ENCODE measurements around the gene TUT1.
A peak's percentile ranks its signal among the peaks of the same experiment; 100 is the strongest.
"Not testable (repeated sequence)": the region's sequence is repeated elsewhere in the genome, so short reads cannot be mapped to it uniquely, and the experiment has no call there.

The TUT1 gene, protein sequence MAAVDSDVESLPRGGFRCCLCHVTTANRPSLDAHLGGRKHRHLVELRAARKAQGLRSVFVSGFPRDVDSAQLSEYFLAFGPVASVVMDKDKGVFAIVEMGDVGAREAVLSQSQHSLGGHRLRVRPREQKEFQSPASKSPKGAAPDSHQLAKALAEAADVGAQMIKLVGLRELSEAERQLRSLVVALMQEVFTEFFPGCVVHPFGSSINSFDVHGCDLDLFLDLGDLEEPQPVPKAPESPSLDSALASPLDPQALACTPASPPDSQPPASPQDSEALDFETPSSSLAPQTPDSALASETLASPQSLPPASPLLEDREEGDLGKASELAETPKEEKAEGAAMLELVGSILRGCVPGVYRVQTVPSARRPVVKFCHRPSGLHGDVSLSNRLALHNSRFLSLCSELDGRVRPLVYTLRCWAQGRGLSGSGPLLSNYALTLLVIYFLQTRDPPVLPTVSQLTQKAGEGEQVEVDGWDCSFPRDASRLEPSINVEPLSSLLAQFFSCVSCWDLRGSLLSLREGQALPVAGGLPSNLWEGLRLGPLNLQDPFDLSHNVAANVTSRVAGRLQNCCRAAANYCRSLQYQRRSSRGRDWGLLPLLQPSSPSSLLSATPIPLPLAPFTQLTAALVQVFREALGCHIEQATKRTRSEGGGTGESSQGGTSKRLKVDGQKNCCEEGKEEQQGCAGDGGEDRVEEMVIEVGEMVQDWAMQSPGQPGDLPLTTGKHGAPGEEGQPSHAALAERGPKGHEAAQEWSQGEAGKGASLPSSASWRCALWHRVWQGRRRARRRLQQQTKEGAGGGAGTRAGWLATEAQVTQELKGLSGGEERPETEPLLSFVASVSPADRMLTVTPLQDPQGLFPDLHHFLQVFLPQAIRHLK

DNA sequence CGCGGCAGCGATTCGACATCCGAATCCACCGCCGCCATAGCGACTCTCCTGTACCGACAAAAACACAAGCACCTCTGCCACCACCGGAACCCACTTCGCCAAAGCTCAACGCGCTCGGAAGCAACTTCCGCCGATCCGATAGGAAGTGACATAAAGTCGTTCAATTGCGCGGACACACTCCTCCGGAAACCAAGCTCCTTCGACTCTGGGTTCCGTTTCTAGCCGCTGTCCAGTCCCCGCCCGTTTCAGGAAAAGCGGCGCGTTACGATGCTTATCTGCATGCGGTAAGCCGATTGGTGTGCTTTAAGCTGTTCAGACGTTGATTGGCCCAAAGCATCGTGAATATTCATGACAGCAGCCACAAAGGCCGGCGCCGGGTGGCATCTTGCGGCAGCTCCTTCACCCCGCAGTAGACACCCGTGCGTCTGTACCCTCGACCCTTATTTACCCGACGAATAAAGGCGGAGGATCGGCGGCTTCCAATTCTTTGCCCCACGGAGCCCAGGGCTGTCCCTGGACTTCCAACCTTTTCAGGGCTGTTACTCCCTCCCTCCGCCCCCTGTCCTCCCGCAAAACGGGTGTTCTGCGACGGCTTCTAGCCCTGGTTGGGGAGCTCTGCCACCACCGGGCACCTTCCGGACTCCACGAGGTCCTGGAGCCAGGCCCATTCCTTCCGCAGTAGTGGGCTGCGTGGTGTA is at the start of gene TUT1:
Gene TUT1 (minus strand): TSS at position 76 of the 698 bp plus-strand sequence. CDS start 38 bp downstream, at position 38.
- DNase-seq: peak; percentile 95

DNA sequence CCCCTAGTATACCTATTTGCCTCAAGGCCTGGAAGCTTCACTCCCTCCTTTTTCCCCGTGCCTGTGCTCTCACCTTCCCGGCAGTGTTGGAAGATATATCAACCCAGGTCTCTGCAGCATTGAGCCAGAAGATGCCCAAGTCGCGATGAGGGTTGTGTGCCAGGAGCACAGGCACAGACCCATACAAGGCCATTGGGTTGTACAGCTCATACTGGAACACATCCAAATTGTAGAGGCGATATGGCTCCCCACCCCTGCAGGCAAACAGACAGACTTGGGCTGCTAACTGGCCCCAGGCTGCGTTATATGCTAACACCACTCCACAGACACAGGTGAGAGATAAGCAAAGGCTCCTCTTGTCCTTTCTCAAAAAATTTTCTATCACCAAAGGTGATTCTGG is 41.2 kb upstream of the TUT1 start:
- DNase-seq: no peak

DNA sequence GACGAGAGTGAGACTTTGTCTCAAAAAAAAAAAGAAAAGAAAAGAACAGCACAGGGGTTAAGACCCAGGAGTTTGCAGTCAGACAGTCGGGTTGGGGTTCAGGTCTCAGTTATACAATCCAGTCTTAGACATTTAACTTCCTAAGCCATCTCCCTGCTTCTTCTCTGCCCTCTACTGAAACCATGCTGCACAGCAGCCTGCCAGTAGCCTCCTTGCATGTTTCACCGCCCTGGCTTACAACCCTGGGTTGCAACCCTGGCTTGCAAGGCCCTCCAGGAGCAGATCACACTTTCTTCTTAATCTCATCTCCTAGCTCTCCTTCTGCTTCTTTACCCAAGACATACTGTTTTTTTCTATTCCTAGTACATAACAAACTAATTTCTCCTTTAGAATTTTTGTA is 36.4 kb upstream of the TUT1 start:
- DNase-seq: no peak

DNA sequence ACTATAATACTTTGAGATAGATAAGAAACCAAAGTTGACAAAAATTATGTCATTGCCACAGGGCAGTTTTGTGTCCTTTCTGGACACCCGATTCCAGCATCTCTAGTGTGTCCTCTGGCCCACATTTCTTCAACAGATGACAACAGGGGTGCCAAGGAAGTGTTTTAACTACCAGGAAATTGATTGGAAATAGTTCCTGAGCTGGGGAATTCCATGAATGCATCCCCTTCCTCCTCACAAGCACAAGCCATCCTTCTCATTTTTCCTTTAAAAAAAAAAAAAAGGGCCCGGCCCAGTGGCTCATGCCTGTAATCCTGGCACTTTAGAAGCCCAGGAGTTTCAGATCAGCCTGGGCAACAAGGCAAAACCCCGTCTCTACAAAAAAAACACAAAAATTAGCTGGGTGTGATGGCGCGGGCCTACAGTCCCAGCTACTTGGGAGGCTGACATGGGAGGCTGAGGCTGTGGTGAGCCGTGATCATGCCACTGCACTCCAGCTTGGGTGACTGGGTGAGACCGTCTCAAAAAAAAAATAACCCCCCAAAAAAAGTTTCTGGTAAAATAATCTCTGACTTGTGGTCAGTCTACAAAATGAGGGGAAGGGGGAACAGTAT is 31.3 kb upstream of the TUT1 start:
- DNase-seq: no peak

DNA sequence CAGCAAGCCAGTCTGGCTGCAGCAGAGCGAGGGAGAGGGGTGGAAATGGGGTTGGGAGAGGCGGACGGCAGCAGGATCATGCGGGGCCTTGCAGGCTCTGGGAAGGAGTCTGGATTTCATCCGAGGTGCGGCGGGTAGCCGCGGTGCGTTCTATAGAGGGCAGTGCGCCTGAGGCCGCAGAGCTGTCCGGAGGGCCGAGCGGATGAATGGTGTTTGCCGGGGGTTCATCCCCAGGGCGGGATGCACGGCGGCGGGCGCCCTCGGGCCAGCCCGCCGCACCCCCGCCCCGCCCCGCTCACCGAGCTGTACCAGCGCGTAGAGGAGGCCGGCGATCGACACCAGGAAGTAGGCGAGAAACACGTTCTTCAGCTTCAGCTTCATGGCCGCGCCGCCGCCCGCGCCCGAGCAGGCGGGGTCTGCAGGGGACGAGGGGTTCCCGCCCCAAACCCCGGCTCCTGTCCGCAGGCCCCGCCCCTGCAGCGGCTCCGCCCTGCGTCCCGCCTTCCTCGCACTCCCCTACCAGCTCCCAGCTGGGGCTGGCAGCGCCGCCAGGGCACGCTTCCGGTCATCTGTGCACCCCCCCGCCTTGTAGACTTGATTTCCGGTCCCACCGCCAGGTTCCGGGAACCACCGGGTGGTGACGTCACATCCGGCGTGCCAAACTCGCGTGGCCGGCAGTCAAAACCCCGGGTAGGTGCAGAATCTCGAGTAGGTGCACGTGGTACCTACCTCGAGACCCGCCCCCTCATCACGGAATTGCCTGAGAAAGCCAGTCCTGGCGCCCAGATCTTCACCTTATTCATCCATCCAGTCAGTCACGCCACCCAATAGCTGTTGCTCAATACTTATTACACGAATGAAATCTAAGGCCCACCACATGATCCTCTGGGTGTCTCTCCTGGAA is 30.5 kb upstream of the TUT1 start, which contains the start of gene B3GAT3:
Gene B3GAT3 (minus strand): TSS at position 420 of the 904 bp plus-strand sequence. CDS start 39 bp downstream, at position 381.
- DNase-seq: peak; percentile 96

DNA sequence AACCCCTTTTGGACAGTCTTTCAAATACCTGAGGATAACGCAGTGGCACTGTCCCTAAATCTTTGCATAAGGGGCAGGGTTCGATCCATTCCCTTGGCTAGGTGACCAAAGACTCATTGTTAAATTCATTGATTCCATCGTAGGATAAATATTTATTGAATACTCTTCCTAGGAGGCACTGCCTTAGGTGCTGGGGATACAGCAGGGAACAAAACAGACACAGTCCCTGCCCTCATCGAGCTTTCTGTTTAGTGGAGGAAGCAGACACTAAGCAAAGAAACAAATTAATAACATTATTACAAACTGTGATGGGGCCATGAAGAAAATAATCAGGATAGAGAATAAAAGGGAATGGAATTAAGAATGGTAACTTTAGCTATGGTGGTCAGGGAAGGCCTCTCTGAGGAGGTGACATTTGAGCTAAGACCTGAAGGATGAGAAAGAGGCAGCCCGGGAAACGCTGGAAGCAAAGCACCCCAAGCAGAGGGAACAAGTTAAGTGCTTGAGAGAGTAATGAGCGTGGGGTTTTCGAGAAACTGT is 29.8 kb upstream of the TUT1 start:
- DNase-seq: no peak

DNA sequence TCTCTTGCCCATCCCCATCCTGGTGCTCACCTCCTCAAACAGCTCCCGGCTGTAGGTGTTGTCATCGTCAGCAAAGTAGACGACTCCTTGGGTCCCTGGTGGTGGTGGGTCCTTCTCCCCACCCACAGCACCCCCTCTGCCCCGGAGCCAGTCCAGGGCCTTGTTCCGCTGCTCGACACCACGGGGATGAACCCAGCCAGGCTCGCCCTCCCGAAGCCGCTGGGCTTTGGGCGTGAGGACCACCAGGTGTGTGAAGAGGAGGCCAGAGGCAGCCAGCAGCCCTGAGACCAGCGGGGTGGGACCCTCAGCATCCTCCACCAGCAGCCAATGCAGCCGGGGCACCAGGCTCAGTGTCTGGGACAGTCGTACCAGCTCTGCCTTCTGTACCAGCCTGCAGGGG is 25.6 kb upstream of the TUT1 start:
- not testable (repeated sequence) for DNase-seq

DNA sequence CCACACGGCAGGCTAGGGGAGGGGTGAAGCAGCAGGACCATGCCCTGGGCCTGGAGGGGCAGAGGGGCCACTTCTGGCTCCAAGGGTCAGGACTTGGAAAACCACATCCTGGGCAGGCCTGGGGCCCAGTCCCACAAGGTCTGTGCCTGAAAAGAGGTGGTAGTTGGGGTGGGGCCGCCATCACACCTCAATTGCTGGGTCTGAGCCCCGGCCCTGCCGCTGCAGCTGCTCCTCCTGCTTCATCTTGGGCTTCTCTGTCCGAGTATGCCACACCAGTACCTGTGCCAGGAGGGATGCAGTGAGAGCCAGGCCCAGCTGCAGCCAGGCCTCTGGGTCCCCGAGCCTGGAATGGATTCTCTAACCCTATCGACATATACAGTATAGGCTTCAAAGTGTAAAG is 24.2 kb upstream of the TUT1 start:
- no peak for DNase-seq

DNA sequence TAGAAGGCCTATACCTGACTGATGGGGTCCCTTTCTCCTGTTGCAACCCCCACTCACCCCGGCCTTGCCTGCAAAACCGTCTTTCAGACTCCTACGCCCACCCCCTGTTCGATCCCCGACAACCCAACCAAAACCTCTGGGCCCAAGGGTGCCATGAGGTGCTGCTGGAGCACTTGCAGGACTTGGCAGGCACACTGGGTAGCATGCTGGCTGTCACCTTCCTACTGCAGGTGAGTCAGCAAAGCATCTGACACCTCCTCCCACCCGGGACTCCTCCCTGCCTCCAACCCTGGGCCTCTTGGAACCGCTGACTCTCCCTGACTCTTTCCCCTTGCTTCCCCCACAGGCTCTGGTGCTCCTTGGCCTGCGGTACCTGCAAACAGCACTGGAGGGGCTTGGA is 23.0 kb upstream of the TUT1 start:
- DNase-seq: no peak

DNA sequence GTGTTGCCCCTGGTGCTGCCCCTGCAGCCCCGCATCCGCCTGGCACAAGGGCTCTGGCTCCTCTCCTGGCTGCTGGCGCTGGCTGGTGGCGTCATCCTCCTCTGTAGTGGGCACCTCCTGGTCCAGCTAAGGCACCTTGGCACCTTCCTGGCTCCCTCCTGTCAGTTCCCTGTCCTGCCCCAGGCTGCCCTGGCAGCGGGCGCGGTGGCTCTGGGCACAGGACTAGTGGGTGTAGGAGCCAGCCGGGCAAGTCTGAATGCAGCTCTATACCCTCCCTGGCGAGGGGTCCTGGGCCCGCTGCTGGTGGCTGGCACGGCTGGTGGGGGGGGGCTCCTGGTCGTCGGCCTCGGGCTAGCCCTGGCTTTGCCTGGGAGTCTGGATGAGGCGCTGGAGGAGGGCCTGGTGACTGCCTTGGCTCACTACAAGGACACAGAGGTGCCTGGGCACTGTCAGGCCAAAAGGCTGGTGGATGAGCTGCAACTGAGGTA is 22.0 kb upstream of the TUT1 start:
- no peak for DNase-seq

DNA sequence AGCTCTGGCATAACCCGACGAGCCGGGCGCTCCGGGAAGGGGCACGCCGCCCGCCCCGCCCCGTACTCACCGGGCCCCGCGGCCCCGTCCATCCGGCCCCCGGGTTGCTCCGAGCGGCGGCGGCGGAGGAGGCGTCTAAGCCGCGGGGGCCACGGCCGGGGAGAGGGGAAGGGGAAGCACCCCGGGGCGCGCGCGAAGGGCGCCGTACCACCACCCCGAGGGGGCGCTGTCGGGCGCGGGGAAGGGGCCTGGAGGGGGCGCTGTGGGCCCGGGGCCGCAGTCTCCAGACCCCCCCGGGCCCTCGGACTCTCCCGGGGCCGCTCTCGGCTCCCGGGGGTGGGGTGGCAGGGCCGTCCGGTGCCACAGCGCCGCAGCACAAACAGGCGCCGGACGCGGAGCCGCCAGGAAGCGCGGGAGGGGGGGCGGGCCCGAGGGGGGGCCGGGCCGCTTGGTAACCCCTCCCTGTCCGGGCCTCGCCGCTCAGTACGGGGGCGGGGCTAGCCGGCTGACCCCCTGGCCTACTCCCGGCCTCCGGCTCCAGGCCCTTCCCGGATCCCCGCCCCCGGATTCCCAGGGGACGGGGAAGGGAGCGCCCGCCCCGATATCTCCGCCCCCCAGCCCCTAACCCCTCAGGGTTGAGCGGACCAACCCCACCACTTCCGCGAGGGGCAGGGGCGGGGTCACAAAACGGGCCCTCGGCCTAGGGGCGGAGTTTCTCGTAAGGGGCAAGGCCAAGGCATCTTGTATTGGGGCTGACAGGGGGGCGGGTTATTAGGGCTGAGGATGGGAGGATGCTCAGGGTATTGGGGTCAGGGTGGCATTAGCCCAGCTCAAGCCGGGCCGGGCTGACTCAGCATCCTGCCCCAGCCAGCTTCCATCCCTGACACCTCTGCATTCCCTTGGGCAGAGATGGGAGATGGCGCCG is 21.3 kb upstream of the TUT1 start, which contains the start of the genes EML3 and ROM1:
Gene EML3 (minus strand): TSS at position 410 of the 925 bp plus-strand sequence. CDS start 318 bp downstream, at position 92.
Gene ROM1 (plus strand): TSS at position 892 of the 925 bp plus-strand sequence. CDS start 25 bp downstream, at position 917.
- DNase-seq: peak; percentile 83

DNA sequence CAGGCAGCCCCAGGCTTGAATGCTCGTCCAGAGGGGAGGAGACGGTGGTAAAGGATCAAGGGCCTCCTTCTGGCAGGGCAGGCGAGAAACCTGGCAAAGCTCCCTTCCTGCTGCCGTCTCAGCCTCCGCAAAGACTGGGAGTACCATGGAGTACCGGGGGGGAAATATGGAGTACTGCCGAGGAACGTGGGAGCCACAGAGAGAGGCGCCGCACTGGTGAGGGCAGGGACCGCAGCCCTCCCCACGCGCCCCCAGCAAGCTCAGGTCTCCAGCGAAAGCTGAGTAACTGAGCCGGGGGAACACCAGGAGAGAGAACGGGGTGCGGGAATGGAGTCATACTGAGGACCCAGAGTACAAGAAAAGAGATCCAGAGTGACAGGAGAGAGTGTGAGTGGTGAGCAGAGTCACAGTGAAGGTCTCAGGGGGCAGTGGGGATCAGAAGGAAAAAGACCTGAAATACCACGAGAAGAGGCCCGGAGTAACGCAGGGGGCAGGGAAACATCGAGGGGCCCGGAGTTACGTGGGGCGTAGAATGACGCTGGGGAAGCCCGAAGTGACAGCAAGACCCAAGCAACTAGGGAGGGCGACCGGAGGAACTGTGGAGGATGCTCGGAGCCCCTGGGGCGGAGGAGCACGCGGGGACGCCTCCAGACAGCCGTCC is 20.5 kb upstream of the TUT1 start:
- peak; percentile 23 for DNase-seq

DNA sequence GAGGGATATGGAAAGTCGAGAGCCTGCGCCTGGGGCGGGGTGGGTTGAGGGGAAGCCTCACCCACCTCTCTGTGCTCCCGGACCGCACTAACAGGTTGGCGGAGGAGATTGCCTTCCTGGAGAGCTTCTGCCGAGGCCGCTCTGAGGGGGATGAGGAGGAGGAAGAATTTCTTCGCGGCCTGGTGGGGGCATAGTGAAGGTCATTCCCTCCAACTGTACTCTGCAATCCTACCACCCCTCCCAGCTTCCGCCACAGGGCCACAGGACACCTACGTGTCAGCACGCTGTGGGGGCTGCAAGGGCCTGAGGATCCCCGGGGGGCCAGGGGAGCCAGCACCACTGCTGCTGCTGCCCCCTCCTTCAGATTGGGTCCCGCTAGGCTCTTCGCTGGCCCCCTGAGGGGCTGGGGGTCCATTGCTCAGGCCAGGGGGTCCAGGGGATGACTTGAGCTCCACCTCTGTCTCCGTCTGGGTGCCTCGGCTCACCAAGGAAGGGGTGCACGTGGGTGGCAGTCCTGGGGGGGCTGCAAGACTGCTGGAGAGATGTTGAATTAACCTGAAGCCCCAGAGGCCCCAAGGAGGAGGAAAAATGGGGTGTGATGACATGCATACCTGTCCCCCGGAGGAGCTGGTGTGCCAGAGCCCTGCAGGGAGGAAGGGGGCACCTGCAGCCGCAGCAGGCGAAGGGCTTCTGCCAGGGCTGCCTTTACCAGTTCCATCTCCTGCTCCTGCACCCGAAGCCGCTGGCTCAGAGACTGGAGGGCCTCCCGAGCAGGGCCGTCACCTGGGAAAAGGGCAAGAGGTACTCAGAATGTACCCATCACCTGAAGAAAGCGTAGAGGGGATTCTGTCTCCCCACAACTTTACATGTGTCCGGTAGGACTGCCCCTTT is 19.7 kb upstream of the TUT1 start:
- DNase-seq: no peak

DNA sequence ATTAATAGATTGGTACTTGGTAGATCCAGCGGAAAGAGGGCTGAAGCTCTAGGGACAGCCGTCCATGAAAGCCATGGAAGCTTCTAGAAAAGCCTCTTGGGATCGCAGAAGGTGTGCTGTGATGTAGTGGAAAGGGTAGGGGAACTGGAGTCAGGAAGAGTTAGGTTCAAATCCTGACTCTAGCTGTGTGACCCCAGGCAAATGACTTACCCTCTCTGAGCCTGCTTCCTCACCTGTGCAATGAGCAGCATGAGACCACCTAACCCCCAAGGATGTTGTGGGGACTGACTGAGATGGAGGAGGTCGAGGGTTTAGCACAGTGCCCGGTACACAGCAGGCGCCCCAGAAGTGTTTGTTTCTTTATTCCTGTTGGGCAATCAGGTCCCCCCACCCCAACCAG is 19.1 kb upstream of the TUT1 start:
- DNase-seq: no peak

DNA sequence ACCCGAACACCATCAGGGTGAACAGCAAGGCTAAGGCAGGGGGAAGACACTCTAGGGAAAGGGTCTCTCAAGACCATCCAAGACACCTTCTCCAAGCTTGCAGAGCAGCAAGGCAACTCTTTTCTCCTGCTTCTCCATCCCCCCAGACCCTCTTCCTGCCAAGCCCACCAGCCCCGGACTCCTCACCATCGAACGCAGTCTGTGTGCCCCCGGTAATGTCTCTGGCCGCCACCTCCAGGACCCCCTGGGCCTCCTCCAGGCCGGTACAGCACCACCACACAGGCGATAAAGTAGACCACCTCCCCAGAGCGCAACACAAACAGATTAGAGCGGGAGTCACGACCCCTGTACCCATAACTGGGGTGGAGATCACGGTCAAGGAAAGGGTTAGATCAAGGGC is 17.5 kb upstream of the TUT1 start:
- no peak for DNase-seq

DNA sequence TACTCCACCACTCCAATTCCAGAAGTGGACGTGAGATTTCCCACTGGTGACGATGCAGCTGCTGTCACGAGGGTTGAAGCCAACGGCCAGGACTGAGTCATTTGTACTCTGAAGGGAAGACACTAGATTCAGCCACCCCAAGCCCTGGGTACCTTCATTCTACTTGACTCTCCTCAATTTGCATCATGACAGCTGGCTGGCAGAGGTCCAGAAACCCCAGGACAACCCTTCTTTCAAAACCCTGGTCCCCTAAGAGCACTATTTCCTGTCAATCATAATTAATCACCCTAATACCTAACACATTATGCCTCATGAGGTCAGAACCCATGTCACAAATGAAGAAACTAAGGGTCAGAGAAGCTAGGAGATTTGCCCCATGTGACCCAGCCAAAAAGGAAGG is 16.4 kb upstream of the TUT1 start:
- DNase-seq: no peak

DNA sequence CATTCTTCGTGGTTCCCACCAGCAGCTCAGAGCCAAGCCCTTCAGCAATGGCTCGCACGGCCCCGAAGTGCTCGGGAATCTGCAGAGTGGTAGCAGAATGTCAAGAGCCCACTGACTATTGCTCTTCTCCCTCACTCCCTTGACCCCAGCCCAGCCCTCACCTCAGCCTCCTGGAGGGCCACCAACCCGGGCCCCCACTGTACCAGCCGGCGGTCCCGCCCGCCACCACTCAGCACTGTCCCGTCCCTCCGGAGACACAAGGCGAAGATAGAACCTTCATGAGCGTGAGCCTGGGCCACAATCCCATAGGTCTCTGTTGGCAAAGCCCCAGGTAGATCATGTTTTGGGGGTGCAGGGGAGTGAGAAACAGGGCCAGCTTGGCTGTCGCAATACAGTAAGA is 14.6 kb upstream of the TUT1 start:
- no peak for DNase-seq

DNA sequence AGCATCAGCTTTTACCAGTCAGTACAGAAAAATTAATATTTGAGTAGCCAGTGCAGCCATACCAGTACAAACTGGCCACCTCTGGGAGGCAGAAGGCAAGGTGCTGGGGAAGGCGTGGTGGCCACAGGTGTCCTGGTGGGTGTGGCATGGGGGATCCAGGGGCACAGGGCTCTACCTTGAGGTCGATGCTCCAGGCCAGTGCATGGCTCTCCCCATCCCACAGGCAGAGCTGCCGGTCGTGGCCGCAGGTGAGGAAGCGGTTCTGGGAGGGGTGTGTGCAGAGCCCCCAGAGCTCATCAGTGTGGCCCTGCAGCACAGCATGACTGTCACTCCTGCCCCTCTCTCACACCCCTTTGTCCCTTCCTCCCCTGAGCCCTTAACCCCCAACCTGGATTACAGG is 14.1 kb upstream of the TUT1 start:
- DNase-seq: no peak
